Keratinocyte (primary cell): Measurements from ENCODE around the gene CLOCK. TPM values are rescaled to one million over a fixed set of nuclear protein-coding genes. Genes with fewer than 3 reads are reported as not detected.

Source experiments
- DNase-seq: peaks from one replicate; pipeline ENCODE4 v3.0.0-alpha.2; 2011; ENCODE audit warnings: low read depth, missing footprints, low spot score
- FAIRE-seq: peaks from 2 replicates; lab custom pipeline; 2011; peaks lifted over from hg19 to GRCh38; lab: Jason Lieb, UNC
- H2AFZ ChIP-seq: 2 replicates; pipeline ENCODE4 v1.6.0; 2012; ENCODE audit warnings: low read length, control low read depth, inconsistent platforms; ENCODE audit not compliant: control insufficient read depth
- H3K27ac ChIP-seq: 2 replicates; pipeline ENCODE4 v1.5.1; 2011; ENCODE audit warnings: low read length; ENCODE audit not compliant: control insufficient read depth, insufficient read depth
- H3K27me3 ChIP-seq: 3 replicates; pipeline ENCODE4 v1.6.0; 2011; ENCODE audit warnings: low read length; ENCODE audit not compliant: control insufficient read depth, insufficient read depth; ENCODE audit errors: extremely low read depth
- H3K36me3 ChIP-seq, 2 experiments: 2 replicates in 1 of 2; 3 replicates in 1 of 2; pipeline ENCODE4 v1.5.1; 2011; ENCODE audit warnings: low read length in 2 of 2, mild to moderate bottlenecking in 1 of 2; ENCODE audit not compliant: control insufficient read depth in 2 of 2, insufficient read depth in 2 of 2; ENCODE audit errors: extremely low read depth in 1 of 2
- H3K4me1 ChIP-seq: 3 replicates; pipeline ENCODE4 v1.5.1; 2011; ENCODE audit warnings: low read length; ENCODE audit not compliant: control insufficient read depth, insufficient read depth; ENCODE audit errors: extremely low read depth
- H3K4me2 ChIP-seq: 3 replicates; pipeline ENCODE4 v1.6.0; 2011; ENCODE audit warnings: low read depth, low read length; ENCODE audit not compliant: control insufficient read depth, insufficient read depth; ENCODE audit errors: extremely low read depth
- H3K4me3 ChIP-seq, 3 experiments: fragments of 200-600 bp in 1 of 3; sonication (generic) in 1 of 3; 2 replicates in 2 of 3; 3 replicates in 1 of 3; pipeline ENCODE4 v1.5.1; 2011 to 2016; ENCODE audit warnings: low read length in 3 of 3, mild to moderate bottlenecking in 3 of 3, control low read depth in 2 of 3, inconsistent platforms in 1 of 3, low read depth in 1 of 3, mixed read lengths in 1 of 3, mixed run types in 1 of 3, moderate library complexity in 1 of 3; ENCODE audit not compliant: control insufficient read depth in 2 of 3, insufficient read depth in 2 of 3; ENCODE audit errors: extremely low read depth in 1 of 3
- H3K79me2 ChIP-seq: 2 replicates; pipeline ENCODE4 v1.6.0; 2012; ENCODE audit warnings: low read length; ENCODE audit not compliant: control insufficient read depth, insufficient read depth
- H3K9ac ChIP-seq: 3 replicates; pipeline ENCODE4 v1.6.0; 2011; ENCODE audit warnings: low read length; ENCODE audit not compliant: control insufficient read depth, insufficient read depth; ENCODE audit errors: extremely low read depth
- H3K9me1 ChIP-seq: 3 replicates; pipeline ENCODE4 v1.6.0; 2011; ENCODE audit warnings: low read length; ENCODE audit not compliant: control insufficient read depth, insufficient read depth; ENCODE audit errors: extremely low read depth
- H3K9me3 ChIP-seq: 2 replicates; pipeline ENCODE4 v1.5.1; 2012; ENCODE audit warnings: low read depth, low read length; ENCODE audit not compliant: control insufficient read depth
- H4K20me1 ChIP-seq: 3 replicates; pipeline ENCODE4 v1.6.0; 2011; ENCODE audit warnings: low read length; ENCODE audit not compliant: control insufficient read depth, insufficient read depth; ENCODE audit errors: extremely low read depth
- CTCF ChIP-seq, 3 experiments: IDR thresholded peaks in 1 of 3; conservative IDR thresholded peaks in 1 of 3; optimal IDR thresholded peaks in 1 of 3; 2 replicates in 2 of 3; 3 replicates in 1 of 3; pipeline versions ENCODE3 to v1.5.1; 2011; ENCODE audit warnings: low read length in 3 of 3, mild to moderate bottlenecking in 3 of 3, moderate library complexity in 2 of 3, control low read depth in 1 of 3, inconsistent platforms in 1 of 3; ENCODE audit not compliant: insufficient read depth in 2 of 3; ENCODE audit errors: extremely low read depth in 1 of 3
- EZH2 ChIP-seq: IDR thresholded peaks from one replicate; pipeline ENCODE4 v1.6.1; 2012; ENCODE audit warnings: inconsistent platforms, mild to moderate bottlenecking, low read length, moderate library complexity
- dilution Hi-C: fragments of 300-500 bp; cut with MboI; formaldehyde crosslinking; loops from one replicate; pipeline ENCODE4 v1.7.0; 2020; ENCODE audit warnings: low sequenced_read_pairs; ENCODE audit not compliant: extremely low pct_ligation_motif_present
- polyA plus RNA-seq, 5 experiments: library from polyadenylated mRNA; depleted of rRNA in 3 of 5; stranded (reverse) in 3 of 5; stranded (forward) in 1 of 5; unstranded in 1 of 5; fragments of >200 nt; gene quantifications; 1 replicate in 1 of 5; 2 replicates in 3 of 5; 3 replicates in 1 of 5; pipeline versions ENCODE4 v1.2.1 to v1.2.3, GENCODE V29; 2011 to 2012; ENCODE audit warnings: missing spikeins in 2 of 5, low read depth in 1 of 5, low replicate concordance in 1 of 5

The CLOCK gene
- polyA plus RNA-seq, 1 donor (not counting 4 experiments of a cell fraction or from before 2014, with no cell fraction given) = 27.1 TPM

GRCh38 chr4:55439023-55439422 lies 107.7 kb downstream of the CLOCK start:
- dilution Hi-C loops = no loop called here
- H3K79me2 ChIP-seq = no peaks in the 10 kb centered on the region
- no peak overlapping the region for H3K4me2 ChIP-seq
- H3K27me3 ChIP-seq = no peaks in the 10 kb centered on the region
- no peak for TF ChIP-seq EZH2
- TF ChIP-seq CTCF (optimal IDR thresholded peaks at IDR 0.05 in 1 of 3, IDR thresholded peaks at IDR 0.05 in 1 of 3, conservative IDR thresholded peaks at IDR 0.05 in 1 of 3; ENCODE audit: extremely low read depth in 1 of 3, insufficient read depth in 2 of 3, low read length in 3 of 3) = no peak
- no peak overlapping the region for H3K9ac ChIP-seq
- H3K4me3 ChIP-seq = no peak overlapping the region
- no peak for DNase-seq
- no peak for FAIRE-seq
- H3K9me1 ChIP-seq = no peaks in the 10 kb centered on the region
- H3K36me3 ChIP-seq = peaks cover 11 to 16% of the 10 kb centered on the region in 2 experiments
- no peaks in the 10 kb centered on the region for H3K9me3 ChIP-seq
- no peaks in the 10 kb centered on the region for H3K4me1 ChIP-seq
- no peak overlapping the region for H3K27ac ChIP-seq
- no peaks in the 10 kb centered on the region for H4K20me1 ChIP-seq
- no peak overlapping the region for H2AFZ ChIP-seq

- DNase-seq = no peak
- Histone ChIP-seq H3K27me3 (no peaks in the 10 kb centered on the region), H3K36me3 (peaks cover 11 to 21% of the 10 kb centered on the region in 2 experiments), H3K9me3 (no peaks in the 10 kb centered on the region), H3K4me1 (no peaks in the 10 kb centered on the region), H3K27ac (no peak overlapping the region), H3K4me2 (no peak overlapping the region), H3K4me3 (no peak overlapping the region), H2AFZ (no peak overlapping the region), H4K20me1 (no peaks in the 10 kb centered on the region), H3K9ac (no peak overlapping the region), H3K79me2 (no peaks in the 10 kb centered on the region), H3K9me1 (no peaks in the 10 kb centered on the region)
- TF ChIP-seq CTCF (optimal IDR thresholded peaks at IDR 0.05 in 1 of 3, IDR thresholded peaks at IDR 0.05 in 1 of 3, conservative IDR thresholded peaks at IDR 0.05 in 1 of 3; ENCODE audit: extremely low read depth in 1 of 3, insufficient read depth in 2 of 3, low read length in 3 of 3) (no peak), EZH2 (no peak)
- dilution Hi-C loops = no loop called here
- FAIRE-seq = no peak
Measured at GRCh38 chr4:55438314-55438713, 108.4 kb downstream of the CLOCK start.
